BE2C (cell line): ENCODE measurements around the gene ARFRP1.
"Not testable (repeated sequence)": the region's sequence is repeated elsewhere in the genome, so short reads cannot be mapped to it uniquely, and the experiment has no call there.

Experiments
- DNase-seq: peaks from one replicate; pipeline ENCODE4 v3.0.0-alpha.2; 2020
- H3K27me3 ChIP-seq: fragments of 250-450 bp; sonication (Bioruptor Pico); 2 replicates; pipeline ENCODE4 v1.5.1; 2020; ENCODE audit warnings: mild to moderate bottlenecking
- H3K36me3 ChIP-seq: fragments of 250-450 bp; sonication (Bioruptor Pico); 2 replicates; pipeline ENCODE4 v1.5.1; 2020; ENCODE audit warnings: mild to moderate bottlenecking
- H3K4me1 ChIP-seq: fragments of 250-450 bp; sonication (Bioruptor Pico); 2 replicates; pipeline ENCODE4 v1.5.1; 2020
- H3K4me3 ChIP-seq: 2 replicates; pipeline ENCODE4 v1.5.1; 2011; ENCODE audit warnings: low read depth, low read length
- H3K9me3 ChIP-seq: fragments of 250-450 bp; sonication (Bioruptor Pico); 2 replicates; pipeline ENCODE4 v1.5.1; 2020
- CTCF ChIP-seq: IDR thresholded peaks from 2 replicates; pipeline ENCODE4 v1.5.1; 2012; ENCODE audit warnings: mild to moderate bottlenecking, low read depth, low read length

The ARFRP1 gene

GRCh38 chr20:63679799-63680305 is 27.9 kb downstream of the ARFRP1 start:
- Histone ChIP-seq H3K9me3 (no peaks in the 10 kb centered on the region), H3K4me1 (no peaks in the 10 kb centered on the region), H3K27me3 (no peaks in the 10 kb centered on the region), H3K36me3 (peaks cover 29% of the 10 kb centered on the region), H3K4me3 (no peak overlapping the region)
- no peak for DNase-seq
- no peak for TF ChIP-seq CTCF

GRCh38 chr20:63678667-63679465 is 28.9 kb downstream of the ARFRP1 start:
- no peaks in the 10 kb centered on the region for H3K9me3 ChIP-seq
- H3K27me3 ChIP-seq = no peaks in the 10 kb centered on the region
- H3K4me1 ChIP-seq = no peaks in the 10 kb centered on the region
- no peak for TF ChIP-seq CTCF
- no peak overlapping the region for H3K4me3 ChIP-seq
- H3K36me3 ChIP-seq = peaks cover 37% of the 10 kb centered on the region
- DNase-seq = no peak

- Histone ChIP-seq H3K36me3 (peaks cover 39% of the 10 kb centered on the region), H3K27me3 (no peaks in the 10 kb centered on the region), H3K4me3 (no peak overlapping the region), H3K4me1 (no peaks in the 10 kb centered on the region), H3K9me3 (no peaks in the 10 kb centered on the region)
- no peak for DNase-seq
- TF ChIP-seq CTCF = no peak
Observed at GRCh38 chr20:63678071-63678470, 29.7 kb downstream of the ARFRP1 start.

- H3K9me3 ChIP-seq = no peaks in the 10 kb centered on the region
- H3K27me3 ChIP-seq = no peaks in the 10 kb centered on the region
- no peak for TF ChIP-seq CTCF
- peaks cover 41% of the 10 kb centered on the region for H3K36me3 ChIP-seq
- no peaks in the 10 kb centered on the region for H3K4me1 ChIP-seq
- no peak overlapping the region for H3K4me3 ChIP-seq
- no peak for DNase-seq
Observed at GRCh38 chr20:63675681-63676368, 32.0 kb downstream of the ARFRP1 start.

GRCh38 chr20:63673951-63674350 is 33.8 kb downstream of the ARFRP1 start:
- H3K36me3 ChIP-seq = peaks cover 44% of the 10 kb centered on the region
- no peak for TF ChIP-seq CTCF
- H3K9me3 ChIP-seq = no peaks in the 10 kb centered on the region
- DNase-seq = no peak
- no peak overlapping the region for H3K4me3 ChIP-seq
- H3K4me1 ChIP-seq = no peaks in the 10 kb centered on the region
- H3K27me3 ChIP-seq = no peaks in the 10 kb centered on the region

GRCh38 chr20:63672666-63673065 is 35.1 kb downstream of the ARFRP1 start:
- Histone ChIP-seq H3K27me3 (no peaks in the 10 kb centered on the region), H3K9me3 (no peaks in the 10 kb centered on the region), H3K4me3 (no peak overlapping the region), H3K4me1 (no peaks in the 10 kb centered on the region), H3K36me3 (peaks cover 53% of the 10 kb centered on the region)
- no peak for TF ChIP-seq CTCF
- no peak for DNase-seq

- not testable (repeated sequence) for H3K4me1 ChIP-seq, DNase-seq, H3K4me3 ChIP-seq, H3K27me3 ChIP-seq, H3K9me3 ChIP-seq
- H3K36me3 ChIP-seq = peaks cover 56% of the 10 kb centered on the region
Observed at GRCh38 chr20:63671695-63672094, 36.1 kb downstream of the ARFRP1 start.
